Stimulated activated CD8-positive, alpha-beta memory T cell treated with anti-CD3 and anti-CD28 coated beads, Interleukin-4, amount 100 ng/mL, for 4 hours (primary cell): Measurements from ENCODE around the gene CEMIP2.
"Not testable (repeated sequence)": the region's sequence is repeated elsewhere in the genome, so short reads cannot be mapped to it uniquely, and the experiment has no call there.

Source experiments
- DNase-seq, 2 donors: peaks; one replicate each; pipeline ENCODE4 v3.0.0-alpha.2; 2020; ENCODE audit warnings: low read depth in 2 of 2, low spot score in 1 of 2

The CEMIP2 gene

GRCh38 chr9:71680189-71680980, 87.9 kb downstream of the CEMIP2 start:
- DNase-seq = no peak

- DNase-seq = no peak
These were observed 89.3 kb downstream of the CEMIP2 start for GRCh38 chr9:71678999-71679398.

DNA sequence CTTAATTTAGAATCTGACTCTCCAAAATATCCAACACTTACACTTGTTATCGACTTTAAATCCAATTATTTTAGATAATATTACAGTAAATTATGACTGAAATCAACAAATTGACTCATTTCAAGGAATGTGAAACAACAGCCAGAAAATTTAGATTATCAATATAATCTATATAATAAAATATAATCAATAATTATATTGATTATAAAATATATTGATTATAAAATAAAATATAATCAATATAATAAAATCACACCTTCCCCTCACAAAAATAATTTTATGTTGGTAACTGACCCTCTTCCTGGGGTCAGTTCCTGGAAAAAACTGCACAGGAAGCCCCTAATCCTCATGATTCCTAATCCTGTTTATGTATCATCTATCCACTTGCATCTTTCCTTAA, 91.1 kb downstream of the CEMIP2 start:
- DNase-seq = no peak

- no peak for DNase-seq
These were observed 91.9 kb downstream of the CEMIP2 start for GRCh38 chr9:71676460-71676859.

DNA sequence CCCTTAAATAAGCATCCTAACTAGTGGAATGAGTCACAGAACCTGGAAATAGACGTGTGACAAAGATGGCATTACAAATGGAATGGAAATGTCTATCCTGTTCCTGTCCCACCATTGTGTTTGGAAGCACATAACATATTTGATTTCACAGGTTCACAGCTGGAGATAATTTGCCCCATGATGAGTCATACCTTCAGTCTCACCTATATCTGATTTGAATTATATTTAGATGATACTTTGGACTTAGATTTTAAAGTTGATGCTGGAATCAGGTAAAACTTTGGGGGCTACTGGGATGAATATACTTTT, 92.5 kb downstream of the CEMIP2 start:
- DNase-seq = no peak

GRCh38 chr9:71675105-71675856, 93.0 kb downstream of the CEMIP2 start:
- DNase-seq = no peak

DNA sequence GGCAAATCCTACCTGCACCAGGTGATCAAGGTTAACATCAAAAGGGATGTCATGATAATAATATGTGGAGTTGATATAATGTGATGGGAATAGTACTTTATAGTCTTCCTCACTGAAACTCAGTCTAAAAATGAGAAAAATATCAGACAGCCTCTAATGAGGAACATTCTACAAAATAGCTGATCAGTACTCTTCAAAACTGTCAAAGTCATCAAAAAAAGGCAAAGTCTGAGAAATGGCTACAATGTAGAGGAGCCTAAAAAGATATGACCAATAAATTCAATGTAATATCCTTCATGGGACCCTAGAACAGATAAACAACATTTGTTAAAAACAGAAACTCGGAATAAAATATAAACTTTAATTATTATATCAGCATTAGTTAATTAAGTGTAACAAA, 95.7 kb downstream of the CEMIP2 start:
- no peak for DNase-seq

DNA sequence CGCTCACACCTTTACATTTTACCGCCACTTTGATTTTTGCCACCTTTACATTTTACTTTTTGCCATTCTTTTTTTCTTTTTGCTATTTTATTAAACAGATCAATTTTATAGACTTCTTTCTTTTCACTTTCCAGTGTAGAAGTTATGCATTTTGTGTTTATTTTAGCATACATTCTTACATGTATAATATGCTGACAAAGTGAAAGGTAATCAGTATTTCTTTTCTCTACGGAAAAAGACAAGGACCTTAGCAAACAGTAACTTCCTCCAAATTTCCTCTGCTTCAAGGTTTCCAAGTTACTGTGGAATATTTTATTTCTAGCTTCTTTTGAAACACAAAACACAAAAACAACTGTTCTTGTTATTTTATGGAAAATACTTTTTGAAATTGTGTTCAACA, 97.0 kb downstream of the CEMIP2 start:
- DNase-seq = no peak

- no peak for DNase-seq
These were observed 98.2 kb downstream of the CEMIP2 start for GRCh38 chr9:71670121-71670520.

- no peak for DNase-seq
These were observed 98.9 kb downstream of the CEMIP2 start for GRCh38 chr9:71669284-71669995.

DNA sequence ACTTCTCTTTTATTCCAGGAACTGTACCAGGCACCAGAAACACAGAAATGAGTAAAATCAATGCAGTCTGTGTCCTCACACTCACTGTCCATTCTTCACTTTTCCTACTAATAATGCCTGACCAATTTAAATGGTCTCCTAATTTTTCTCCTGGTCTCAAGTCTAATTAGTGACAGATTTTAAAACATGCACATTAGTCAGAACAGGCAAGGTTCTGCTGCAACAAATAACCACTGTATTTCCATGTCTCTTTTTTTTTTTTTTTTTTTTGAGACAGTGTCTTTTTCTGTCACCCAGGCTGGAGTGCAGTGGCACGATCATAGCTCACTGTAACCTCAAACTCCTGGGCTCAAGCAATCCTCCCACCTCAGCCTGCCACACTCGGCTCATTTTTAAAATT, 99.6 kb downstream of the CEMIP2 start:
- DNase-seq = no peak

- DNase-seq = no peak
These were observed 103.1 kb downstream of the CEMIP2 start for GRCh38 chr9:71665247-71665646.

DNA sequence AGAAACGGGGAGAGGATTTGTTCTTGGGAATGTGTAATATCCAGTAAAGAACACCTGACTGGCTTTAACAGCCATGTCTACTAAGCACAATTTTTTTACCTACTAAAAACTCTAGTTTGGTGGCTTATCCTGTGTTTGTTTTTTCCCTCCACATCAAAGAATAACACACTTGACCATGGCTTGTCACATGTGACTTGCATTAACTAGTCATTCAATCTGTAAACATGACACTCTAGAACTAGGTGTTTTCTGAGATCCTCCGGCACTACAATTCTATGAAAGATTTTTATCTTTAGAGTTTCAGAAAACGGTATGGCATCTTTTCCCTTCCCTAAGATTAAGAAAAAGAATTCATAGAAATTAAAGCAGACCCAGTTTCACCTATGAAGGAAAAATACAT, 103.7 kb downstream of the CEMIP2 start:
- DNase-seq = no peak

GRCh38 chr9:71663931-71664459, 104.3 kb downstream of the CEMIP2 start:
- no peak for DNase-seq

- no peak for DNase-seq
These were observed 105.1 kb downstream of the CEMIP2 start for GRCh38 chr9:71663216-71663615.

DNA sequence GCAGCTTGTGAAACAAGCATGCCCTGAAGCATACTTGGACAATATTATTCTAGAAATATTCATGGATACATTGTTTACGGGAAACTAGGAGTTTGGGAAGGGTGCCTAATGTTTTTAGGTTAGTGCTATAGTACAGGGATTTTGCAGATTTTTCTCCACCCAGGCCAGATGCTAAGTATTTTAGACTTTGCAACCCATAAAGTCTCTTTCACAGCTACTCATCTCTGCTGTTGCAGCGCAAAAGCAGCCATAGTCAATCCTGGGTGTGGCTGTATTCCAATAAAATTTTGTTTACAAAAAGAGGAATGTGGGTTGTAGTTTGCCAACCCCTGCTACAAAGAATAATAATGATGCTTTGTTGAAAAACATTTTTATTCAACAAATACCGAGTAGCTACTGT, 106.2 kb downstream of the CEMIP2 start:
- no peak for DNase-seq

- DNase-seq = not testable (repeated sequence)
These were observed 111.0 kb downstream of the CEMIP2 start for GRCh38 chr9:71657276-71657675.

DNA sequence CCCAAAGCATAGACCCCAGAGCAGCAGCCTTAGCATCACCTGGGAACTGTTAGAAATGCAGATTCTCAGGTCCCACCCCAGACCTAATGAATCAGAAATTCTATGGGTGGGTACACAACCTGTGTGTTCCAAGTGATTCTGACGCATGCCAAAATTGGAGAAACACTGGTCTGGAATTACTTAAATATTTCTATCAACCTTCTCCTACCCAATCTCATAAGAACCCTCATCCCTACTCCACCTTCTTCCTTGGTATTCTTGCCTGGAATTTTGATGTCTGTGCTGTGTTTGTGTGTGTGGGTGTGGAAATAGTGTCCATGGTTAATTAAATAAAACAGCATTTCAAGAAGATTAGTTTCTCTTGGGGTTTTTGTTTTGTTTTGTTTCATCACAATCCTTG, 111.8 kb downstream of the CEMIP2 start:
- no peak for DNase-seq

DNA sequence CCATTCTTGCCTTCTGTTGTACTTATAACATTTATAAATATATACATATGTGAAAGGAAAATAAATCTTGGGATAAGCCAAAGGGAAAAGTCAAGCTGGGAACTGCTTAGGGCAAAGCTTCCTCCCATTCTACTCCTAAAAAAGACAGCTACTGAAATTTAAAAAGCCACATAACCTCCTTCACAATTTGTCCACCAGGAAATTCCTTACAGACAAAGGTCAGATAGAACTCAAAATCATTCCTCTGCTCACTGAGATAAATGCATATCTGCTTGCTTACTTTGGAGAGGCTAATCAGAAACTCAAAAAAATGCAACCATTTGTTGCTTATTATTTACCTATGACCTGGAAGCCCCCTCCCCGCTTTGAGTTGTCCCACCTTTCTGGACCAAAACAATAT, 112.5 kb downstream of the CEMIP2 start:
- no peak for DNase-seq

- no peak for DNase-seq
These were observed 113.2 kb downstream of the CEMIP2 start for GRCh38 chr9:71655141-71655540.

GRCh38 chr9:71652480-71652879, 115.8 kb downstream of the CEMIP2 start:
- DNase-seq = no peak

- no peak for DNase-seq
These were observed 119.9 kb downstream of the CEMIP2 start for GRCh38 chr9:71648453-71648852.
